Fibroblast of the aortic adventitia (primary cell): Measurements from ENCODE around the gene TMED10. TPM values are rescaled to one million over a fixed set of nuclear protein-coding genes. Genes with fewer than 3 reads are reported as not detected.

Source experiments
- DNase-seq: peaks from one replicate; pipeline ENCODE4 v3.0.0-alpha.2; 2010; ENCODE audit warnings: low read depth
- H3K4me3 ChIP-seq: 2 replicates; pipeline ENCODE4 v1.5.1; 2011; ENCODE audit warnings: low read depth, mild to moderate bottlenecking, control low read depth, low read length, moderate library complexity
- CTCF ChIP-seq: IDR thresholded peaks from 2 replicates; pipeline ENCODE4 v1.5.1; 2011; ENCODE audit warnings: mild to moderate bottlenecking, low read length, control low read depth, inconsistent platforms; ENCODE audit not compliant: insufficient read depth
- total RNA-seq: library from RNA; depleted of rRNA; stranded (reverse); fragments of >200 nt; gene quantifications from 2 replicates; pipeline ENCODE4 v1.2.3, GENCODE V29; 2012; ENCODE audit warnings: low replicate concordance

TMED10 gene
- total RNA-seq, 1 donor, result 373 TPM

DNA sequence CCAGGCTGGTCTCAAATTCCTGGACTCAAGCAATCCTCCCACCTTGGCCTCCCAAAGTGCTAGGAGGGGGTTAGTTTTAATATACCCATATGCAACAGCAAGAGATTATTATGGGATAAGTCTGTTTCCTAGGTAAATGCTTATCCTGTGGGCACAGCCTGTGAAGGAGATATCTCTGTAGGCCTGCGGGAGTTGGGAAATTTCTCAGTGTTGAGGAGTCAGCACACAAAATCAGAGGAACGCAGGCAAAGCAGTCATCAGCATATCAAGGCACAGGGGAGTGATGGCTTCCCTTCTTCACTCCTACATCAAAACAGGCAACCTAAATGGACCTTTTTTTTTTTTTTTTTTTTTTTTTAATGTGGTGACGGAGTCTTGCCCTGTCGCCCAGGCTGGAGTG lies 20.9 kb upstream of the TMED10 start:
- H3K4me3 ChIP-seq, result no peak overlapping the region
- no peak for DNase-seq
- no peak for TF ChIP-seq CTCF

- no peak overlapping the region for H3K4me3 ChIP-seq
- DNase-seq, result no peak
- TF ChIP-seq CTCF, result no peak
These were observed 20.1 kb upstream of the TMED10 start for GRCh38 chr14:75196468-75196867.

DNA sequence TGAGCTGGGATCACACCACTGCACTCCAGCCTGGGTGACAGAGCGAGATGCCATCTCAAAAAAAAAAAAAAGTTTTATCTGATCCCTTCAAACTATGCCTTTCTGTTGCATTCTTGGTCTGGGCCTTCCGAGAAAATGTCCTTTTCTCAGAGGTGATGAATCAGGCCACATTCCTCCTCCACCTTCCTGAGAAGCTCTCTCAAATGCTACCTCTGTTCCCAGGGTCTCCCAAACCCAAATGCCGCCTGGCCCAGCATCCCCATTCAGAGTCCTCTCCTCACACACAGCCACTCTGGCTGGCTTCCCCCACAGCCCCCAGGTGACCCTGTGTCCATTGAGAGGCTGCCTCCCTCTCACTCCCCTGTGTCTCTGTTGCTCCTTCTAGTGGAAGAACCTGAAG lies 19.7 kb upstream of the TMED10 start:
- no peak overlapping the region for H3K4me3 ChIP-seq
- no peak for TF ChIP-seq CTCF
- no peak for DNase-seq

DNA sequence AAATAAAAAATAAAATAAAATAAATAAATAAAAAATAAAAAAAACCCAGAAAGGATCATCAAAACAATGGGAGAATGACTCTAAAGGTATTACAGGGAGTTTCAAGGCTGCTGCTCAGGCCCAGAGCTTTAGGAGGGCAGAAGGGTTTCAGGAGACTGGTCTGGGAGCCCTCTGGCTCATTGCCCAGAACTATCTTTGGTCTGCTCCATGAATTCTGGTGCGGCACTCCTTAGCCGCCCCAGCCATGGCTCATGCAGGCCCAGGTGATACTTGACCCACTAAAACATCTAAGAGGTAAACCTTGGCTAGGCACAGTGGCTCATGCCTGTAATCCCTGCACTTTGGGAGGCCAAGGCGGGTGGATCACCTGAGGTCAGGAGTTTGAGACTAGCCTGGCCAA lies 14.7 kb upstream of the TMED10 start:
- H3K4me3 ChIP-seq, result no peak overlapping the region
- TF ChIP-seq CTCF, result no peak
- no peak for DNase-seq

DNA sequence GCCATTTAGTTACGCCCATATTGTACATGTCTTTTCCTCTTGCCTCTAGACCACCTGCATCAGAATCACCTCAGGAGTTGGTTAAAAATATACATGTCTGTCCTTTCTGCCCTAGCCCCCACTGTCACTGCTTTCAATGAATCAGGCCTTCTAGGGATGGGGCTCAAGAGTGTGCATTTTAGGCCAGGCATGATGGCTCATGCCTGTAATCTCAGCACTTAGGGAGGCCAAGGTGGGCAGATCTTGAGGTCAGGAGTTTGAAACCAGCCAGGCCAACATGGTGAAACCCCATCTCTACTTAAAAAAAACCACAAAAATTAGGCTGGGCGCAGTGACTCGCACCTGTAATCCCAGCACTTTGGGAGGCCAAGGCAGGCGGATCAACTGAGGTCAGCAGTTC lies 13.6 kb upstream of the TMED10 start:
- DNase-seq, result no peak
- H3K4me3 ChIP-seq, result no peak overlapping the region
- no peak for TF ChIP-seq CTCF

DNA sequence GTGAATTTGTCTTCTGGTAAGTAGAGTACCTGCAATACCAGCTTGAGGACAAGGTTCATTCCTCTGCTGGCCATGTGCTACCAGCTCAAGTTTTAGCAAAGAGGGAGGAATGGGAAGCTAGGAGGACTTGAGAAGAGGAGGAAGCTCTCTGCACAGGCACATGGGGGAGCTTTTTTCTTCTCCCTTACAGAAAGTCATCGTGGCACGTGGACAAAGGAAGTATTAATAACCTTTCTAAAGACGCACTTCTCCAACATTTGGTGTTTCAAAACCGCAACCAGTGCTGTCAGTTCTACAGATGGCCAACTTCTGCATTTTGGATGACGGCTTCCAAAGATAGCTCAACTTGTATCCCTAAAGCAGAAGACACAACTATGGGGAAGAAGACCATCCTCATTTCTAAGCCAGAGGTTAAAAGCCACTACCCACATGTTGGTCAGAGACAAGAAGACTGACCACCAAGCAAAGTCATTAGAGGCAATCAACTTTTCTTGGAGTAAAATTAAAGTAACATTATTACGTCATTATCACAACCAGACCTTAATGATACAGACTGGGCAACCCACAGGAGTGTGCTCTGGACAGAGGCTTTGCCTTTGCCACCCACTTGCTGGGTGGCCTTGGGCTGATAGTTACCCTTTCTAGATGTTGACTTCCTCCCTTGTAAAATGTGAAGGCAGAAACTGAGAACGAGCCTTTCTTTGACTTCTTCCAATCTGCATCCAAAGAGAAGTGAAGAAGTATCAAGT lies 12.3 kb upstream of the TMED10 start:
- no peak for DNase-seq
- H3K4me3 ChIP-seq, result no peak overlapping the region
- TF ChIP-seq CTCF, result no peak

DNA sequence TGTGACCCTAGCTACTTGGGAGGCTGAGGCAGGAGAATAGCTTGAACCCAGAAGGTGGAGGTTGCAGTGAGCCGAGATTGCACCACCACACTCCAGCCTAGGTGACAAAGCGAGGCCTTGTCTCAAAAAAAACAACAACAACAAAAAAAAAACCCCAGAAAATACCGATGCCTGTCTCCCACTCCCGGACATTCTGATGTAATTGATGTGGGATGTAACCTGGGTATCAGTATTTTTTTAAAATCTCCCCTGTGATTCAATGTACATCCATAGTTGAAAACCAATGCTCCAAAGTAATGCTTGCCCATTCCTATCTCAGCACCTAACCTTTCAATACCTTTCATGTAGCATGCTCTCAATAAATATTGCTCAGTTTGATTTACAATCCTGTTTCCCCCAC lies 11.7 kb upstream of the TMED10 start:
- no peak for DNase-seq
- TF ChIP-seq CTCF, result no peak

More for the DNA sequence above, 11.7 kb upstream of the TMED10 start:
- H3K4me3 ChIP-seq, result no peak overlapping the region
